ENCODE results near the gene TRAK1. TPM values are rescaled to one million over a fixed set of nuclear protein-coding genes. Genes with fewer than 3 reads are reported as not detected.

TRAK1 gene
- total RNA-seq, 4 donors from 2014 or later: 14.3 to 37.5 (median 21.4) TPM

DNA sequence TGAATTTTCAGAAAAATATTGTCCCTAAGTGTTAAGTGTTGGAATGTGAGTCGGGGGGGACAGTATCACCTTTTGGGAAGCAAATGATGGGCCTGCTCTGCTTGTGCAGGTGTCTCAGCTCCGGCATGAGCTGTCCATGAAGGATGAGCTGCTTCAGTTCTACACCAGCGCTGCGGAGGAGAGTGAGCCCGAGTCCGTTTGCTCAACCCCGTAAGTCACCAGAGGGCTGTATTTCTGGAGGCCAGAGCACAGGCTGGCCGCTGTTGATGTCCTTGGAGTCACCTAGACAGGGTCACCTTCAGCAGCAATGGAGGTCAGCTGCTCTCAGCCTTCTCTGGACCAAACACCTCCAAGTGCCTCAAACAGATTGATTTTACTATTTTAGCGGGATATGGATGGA, 96.8 kb downstream of the TRAK1 start:
- Histone ChIP-seq H3K27ac (no peak overlapping the region), H3K9me3 (no peaks in the 10 kb centered on the region), H3K27me3 (no peaks in the 10 kb centered on the region), H3K36me3 (no peaks in the 10 kb centered on the region), H3K4me3 (no peak overlapping the region), H3K4me1 (no peaks in the 10 kb centered on the region)
- intact Hi-C loops (cut with DNase I; ENCODE audit: low total_unique reads): no loop called here
- TF ChIP-seq CTCF (IDR thresholded peaks at IDR 0.05) (no peak), POLR2A (IDR thresholded peaks at IDR 0.05) (no peak)
- DNase-seq: no peak

DNA sequence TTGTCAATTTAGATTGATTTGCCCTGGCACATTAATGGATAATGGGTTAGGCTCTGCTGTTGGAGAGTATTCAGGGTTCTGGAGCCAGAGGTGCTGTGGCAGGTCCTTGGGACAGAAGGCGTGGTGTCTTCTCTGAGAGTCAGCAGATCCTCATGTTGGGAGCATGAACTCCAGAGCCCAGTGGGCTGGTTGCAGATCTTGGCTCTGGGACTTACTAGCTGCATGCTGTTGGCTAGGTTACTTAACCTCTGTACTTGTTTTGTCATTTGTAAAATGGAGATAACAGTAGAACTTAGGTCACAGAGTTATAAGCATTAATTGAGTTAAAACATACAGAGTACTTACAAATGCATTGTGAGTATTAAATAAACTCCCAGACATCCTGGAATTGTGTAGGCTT, 97.2 kb downstream of the TRAK1 start:
- no peaks in the 10 kb centered on the region for H3K4me1 ChIP-seq
- intact Hi-C loops (cut with DNase I; ENCODE audit: low total_unique reads): no loop called here

GRCh38 chr3:42189001-42189460, 97.9 kb downstream of the TRAK1 start:
- no peak for DNase-seq
- Histone ChIP-seq H3K27me3 (no peaks in the 10 kb centered on the region), H3K36me3 (no peaks in the 10 kb centered on the region), H3K9me3 (no peaks in the 10 kb centered on the region), H3K4me1 (no peaks in the 10 kb centered on the region), H3K27ac (no peak overlapping the region), H3K4me3 (no peak overlapping the region)
- intact Hi-C loops (cut with DNase I; ENCODE audit: low total_unique reads): no loop called here
- TF ChIP-seq POLR2A (IDR thresholded peaks at IDR 0.05) (no peak), CTCF (IDR thresholded peaks at IDR 0.05) (no peak)

More for the DNA sequence above, 97.2 kb downstream of the TRAK1 start:
- TF ChIP-seq POLR2A (IDR thresholded peaks at IDR 0.05) (no peak), CTCF (IDR thresholded peaks at IDR 0.05) (no peak)
- no peak overlapping the region for H3K4me3 ChIP-seq
- H3K9me3 ChIP-seq: no peaks in the 10 kb centered on the region
- no peaks in the 10 kb centered on the region for H3K27me3 ChIP-seq
- no peaks in the 10 kb centered on the region for H3K36me3 ChIP-seq
- DNase-seq: no peak
- no peak overlapping the region for H3K27ac ChIP-seq

GRCh38 chr3:42189736-42190135, 98.6 kb downstream of the TRAK1 start:
- H3K27ac ChIP-seq: no peak overlapping the region
- intact Hi-C loops (cut with DNase I; ENCODE audit: low total_unique reads): no loop called here

More at GRCh38 chr3:42189736-42190135, 98.6 kb downstream of the TRAK1 start:
- no peak for DNase-seq
- Histone ChIP-seq H3K4me3 (no peak overlapping the region), H3K27me3 (no peaks in the 10 kb centered on the region), H3K4me1 (no peaks in the 10 kb centered on the region), H3K9me3 (no peaks in the 10 kb centered on the region), H3K36me3 (no peaks in the 10 kb centered on the region)
- TF ChIP-seq POLR2A (IDR thresholded peaks at IDR 0.05): no peak
- no peak for TF ChIP-seq CTCF (IDR thresholded peaks at IDR 0.05)
